Measurements from ENCODE around the gene WDR47.

The WDR47 gene

GRCh38 chr1:109048335-109048734 lies 6.4 kb upstream of the WDR47 start:
- no peak overlapping the region for H3K4me3 ChIP-seq (ENCODE audit: low read depth, low read length)
- DNase-seq = no peak
- no peak for TF ChIP-seq CTCF (IDR thresholded peaks at IDR 0.05; ENCODE audit: low read depth, low read length)
- H3K36me3 ChIP-seq = no peaks in the 10 kb centered on the region
- H3K9me3 ChIP-seq (ENCODE audit: severe bottlenecking) = peaks cover 6% of the 10 kb centered on the region
- H3K27ac ChIP-seq = no peak overlapping the region
- no peaks in the 10 kb centered on the region for H3K27me3 ChIP-seq (ENCODE audit: insufficient read depth, low read depth, severe bottlenecking)

- no peaks in the 10 kb centered on the region for H3K36me3 ChIP-seq
- no peak for DNase-seq
- no peaks in the 10 kb centered on the region for H3K27me3 ChIP-seq (ENCODE audit: insufficient read depth, low read depth, severe bottlenecking)
- TF ChIP-seq CTCF (IDR thresholded peaks at IDR 0.05; ENCODE audit: low read depth, low read length) = no peak
- peaks cover 5% of the 10 kb centered on the region for H3K9me3 ChIP-seq (ENCODE audit: severe bottlenecking)
- H3K4me3 ChIP-seq (ENCODE audit: low read depth, low read length) = no peak overlapping the region
- H3K27ac ChIP-seq = no peak overlapping the region
Measured at GRCh38 chr1:109047339-109047738, 5.4 kb upstream of the WDR47 start.

GRCh38 chr1:109046671-109047070 lies 4.8 kb upstream of the WDR47 start:
- H3K36me3 ChIP-seq = no peaks in the 10 kb centered on the region
- no peaks in the 10 kb centered on the region for H3K9me3 ChIP-seq (ENCODE audit: severe bottlenecking)
- no peak for DNase-seq
- H3K27ac ChIP-seq = no peak overlapping the region
- no peak overlapping the region for H3K4me3 ChIP-seq (ENCODE audit: low read depth, low read length)
- TF ChIP-seq CTCF (IDR thresholded peaks at IDR 0.05; ENCODE audit: low read depth, low read length) = no peak
- no peaks in the 10 kb centered on the region for H3K27me3 ChIP-seq (ENCODE audit: insufficient read depth, low read depth, severe bottlenecking)

GRCh38 chr1:109045595-109045994 lies 3.7 kb upstream of the WDR47 start:
- no peak for TF ChIP-seq CTCF (IDR thresholded peaks at IDR 0.05; ENCODE audit: low read depth, low read length)
- H3K4me3 ChIP-seq (ENCODE audit: low read depth, low read length) = no peak overlapping the region
- H3K27me3 ChIP-seq (ENCODE audit: insufficient read depth, low read depth, severe bottlenecking) = no peaks in the 10 kb centered on the region
- H3K27ac ChIP-seq = no peak overlapping the region
- DNase-seq = no peak
- H3K9me3 ChIP-seq (ENCODE audit: severe bottlenecking) = no peaks in the 10 kb centered on the region
- H3K36me3 ChIP-seq = no peaks in the 10 kb centered on the region

DNA sequence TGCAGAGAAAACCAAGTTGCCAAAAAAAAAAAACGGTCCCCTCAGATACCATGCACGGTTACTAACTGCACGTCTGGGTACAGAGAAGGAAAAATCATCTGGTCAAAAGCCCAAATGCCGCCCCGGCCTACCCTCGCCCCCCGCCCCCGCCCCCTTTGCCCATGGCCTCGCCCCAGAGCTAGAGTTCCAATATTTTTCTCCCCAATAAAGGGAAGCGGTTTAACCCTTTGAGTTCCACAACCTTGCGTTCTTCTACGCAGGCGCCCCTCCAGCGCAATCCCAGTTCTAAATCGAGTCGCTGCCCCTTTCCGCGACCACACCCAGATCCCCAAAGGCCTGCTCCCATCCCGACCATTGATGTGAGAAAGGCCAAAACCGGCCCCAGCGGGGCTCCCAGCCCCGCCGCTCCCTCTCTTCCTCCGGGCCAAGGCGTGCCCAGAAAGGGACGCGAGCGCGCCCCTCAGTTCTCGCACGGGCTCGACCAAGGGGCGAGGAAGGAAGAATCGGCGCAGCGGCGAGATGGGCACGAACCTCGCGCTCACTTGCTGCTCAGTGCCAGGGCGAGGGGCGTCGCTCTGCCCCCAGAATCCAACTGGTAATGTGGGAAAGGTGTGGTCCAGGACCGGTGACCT lies 797 bp downstream of the WDR47 start:
- H3K27ac ChIP-seq = peak overlapping the region; percentile 74
- no peaks in the 10 kb centered on the region for H3K9me3 ChIP-seq (ENCODE audit: severe bottlenecking)
- TF ChIP-seq CTCF (IDR thresholded peaks at IDR 0.05; ENCODE audit: low read depth, low read length) = no peak
- H3K4me3 ChIP-seq (ENCODE audit: low read depth, low read length) = peak overlapping the region; percentile 89
- no peaks in the 10 kb centered on the region for H3K27me3 ChIP-seq (ENCODE audit: insufficient read depth, low read depth, severe bottlenecking)
- DNase-seq = peak; percentile 30
- no peaks in the 10 kb centered on the region for H3K36me3 ChIP-seq

GRCh38 chr1:109040627-109040988 lies 1.3 kb downstream of the WDR47 start:
- no peaks in the 10 kb centered on the region for H3K27me3 ChIP-seq (ENCODE audit: insufficient read depth, low read depth, severe bottlenecking)
- no peaks in the 10 kb centered on the region for H3K36me3 ChIP-seq
- peak overlapping the region; percentile 89 for H3K4me3 ChIP-seq (ENCODE audit: low read depth, low read length)
- H3K9me3 ChIP-seq (ENCODE audit: severe bottlenecking) = no peaks in the 10 kb centered on the region
- H3K27ac ChIP-seq = no peak overlapping the region
- no peak for DNase-seq
- no peak for TF ChIP-seq CTCF (IDR thresholded peaks at IDR 0.05; ENCODE audit: low read depth, low read length)

Data from WERI-Rb-1 (cell line).